ENCODE data around the gene SUCO.

SUCO gene

GRCh38 chr1:172600615-172601014 lies 67.7 kb downstream of the SUCO start:
- Histone ChIP-seq H3K23ac (ENCODE audit: low read depth, low read length, poor library complexity) (no peak overlapping the region), H2AFZ (ENCODE audit: low read length) (no peak overlapping the region)
- no CpG with 5 or more reads among the region's 1 CpG for WGBS, 2 donors (ENCODE audit: extremely low coverage in 2 of 2, insufficient read length in 2 of 2, insufficient replicate concordance in 1 of 2)

GRCh38 chr1:172601046-172601630 lies 68.2 kb downstream of the SUCO start:
- Histone ChIP-seq H4K8ac (ENCODE audit: low read depth, low read length) (no peak overlapping the region), H3K27me3 (ENCODE audit: control insufficient read depth in 3 of 3, insufficient read depth in 3 of 3, low read depth in 1 of 3, low read length in 3 of 3) (no peaks in the 10 kb centered on the region), H2AFZ (ENCODE audit: low read length) (no peak overlapping the region), H3K79me1 (ENCODE audit: low read depth, low read length) (no peaks in the 10 kb centered on the region), H3K23ac (ENCODE audit: low read depth, low read length, poor library complexity) (no peak overlapping the region), H2AK5ac (ENCODE audit: low read depth, low read length) (no peak overlapping the region), H2BK5ac (ENCODE audit: low read length) (no peak overlapping the region), H2BK15ac (ENCODE audit: low read length) (no peak overlapping the region), H3K4me1 (ENCODE audit: control insufficient read depth in 2 of 2, insufficient read depth in 1 of 2, low read depth in 1 of 2, low read length in 2 of 2) (no peaks in the 10 kb centered on the region), H3K18ac (ENCODE audit: low read length) (no peak overlapping the region), H3K9me3 (replicated peaks in 1 of 2; ENCODE audit: control insufficient read depth in 2 of 2, insufficient read depth in 1 of 2, low read depth in 1 of 2, low read length in 2 of 2) (peaks cover 0 to 22% of the 10 kb centered on the region in 2 donors), H3K9ac (ENCODE audit: low read depth, low read length, poor library complexity) (no peak overlapping the region), H3K4me3 (ENCODE audit: low read length in 2 of 2) (no peak overlapping the region), H4K91ac (ENCODE audit: low read depth, low read length, poor library complexity) (no peak overlapping the region), H3K4ac (ENCODE audit: low read length) (no peak overlapping the region), H3K27ac (replicated peaks; ENCODE audit: low read length) (no peak overlapping the region), H2BK120ac (ENCODE audit: low read depth, low read length) (no peak overlapping the region), H2BK12ac (ENCODE audit: low read length) (no peak overlapping the region), H3K14ac (ENCODE audit: low read length) (no peak overlapping the region), H3K36me3 (replicated peaks in 1 of 2; ENCODE audit: control insufficient read depth in 2 of 2, insufficient read depth in 2 of 2, low read length in 2 of 2) (peaks cover 5 to 96% of the 10 kb centered on the region in 2 donors), H3K4me2 (ENCODE audit: insufficient read depth, low read length, poor library complexity, severe bottlenecking) (no peak overlapping the region)
- DNase-seq (ENCODE audit: low spot score) = no peak
- no CpG with 5 or more reads among the region's 6 CpGs for WGBS, 2 donors (ENCODE audit: extremely low coverage in 2 of 2, insufficient read length in 2 of 2, insufficient replicate concordance in 1 of 2)

More at GRCh38 chr1:172600615-172601014, 67.7 kb downstream of the SUCO start:
- H2AK5ac ChIP-seq (ENCODE audit: low read depth, low read length) = no peak overlapping the region
- peaks cover 0 to 27% of the 10 kb centered on the region in 2 donors for H3K9me3 ChIP-seq (replicated peaks in 1 of 2; ENCODE audit: control insufficient read depth in 2 of 2, insufficient read depth in 1 of 2, low read depth in 1 of 2, low read length in 2 of 2)
- H3K14ac ChIP-seq (ENCODE audit: low read length) = no peak overlapping the region
- no peaks in the 10 kb centered on the region for H3K4me1 ChIP-seq (ENCODE audit: control insufficient read depth in 2 of 2, insufficient read depth in 1 of 2, low read depth in 1 of 2, low read length in 2 of 2)
- H4K8ac ChIP-seq (ENCODE audit: low read depth, low read length) = no peak overlapping the region
- H3K9ac ChIP-seq (ENCODE audit: low read depth, low read length, poor library complexity) = no peak overlapping the region
- H3K36me3 ChIP-seq (replicated peaks in 1 of 2; ENCODE audit: control insufficient read depth in 2 of 2, insufficient read depth in 2 of 2, low read length in 2 of 2) = peaks cover 5 to 98% of the 10 kb centered on the region in 2 donors
- H2BK12ac ChIP-seq (ENCODE audit: low read length) = no peak overlapping the region
- H3K79me1 ChIP-seq (ENCODE audit: low read depth, low read length) = no peaks in the 10 kb centered on the region
- no peak overlapping the region for H2BK15ac ChIP-seq (ENCODE audit: low read length)
- DNase-seq (ENCODE audit: low spot score) = no peak
- H3K27me3 ChIP-seq (ENCODE audit: control insufficient read depth in 3 of 3, insufficient read depth in 3 of 3, low read depth in 1 of 3, low read length in 3 of 3) = no peaks in the 10 kb centered on the region
- no peak overlapping the region for H4K91ac ChIP-seq (ENCODE audit: low read depth, low read length, poor library complexity)
- no peak overlapping the region for H3K4ac ChIP-seq (ENCODE audit: low read length)
- no peak overlapping the region for H3K4me2 ChIP-seq (ENCODE audit: insufficient read depth, low read length, poor library complexity, severe bottlenecking)
- no peak overlapping the region for H2BK120ac ChIP-seq (ENCODE audit: low read depth, low read length)
- H3K27ac ChIP-seq (replicated peaks; ENCODE audit: low read length) = no peak overlapping the region
- no peak overlapping the region for H3K4me3 ChIP-seq (ENCODE audit: low read length in 2 of 2)
- H2BK5ac ChIP-seq (ENCODE audit: low read length) = no peak overlapping the region
- no peak overlapping the region for H3K18ac ChIP-seq (ENCODE audit: low read length)

- Histone ChIP-seq H2BK5ac (ENCODE audit: low read length) (no peak overlapping the region), H3K36me3 (replicated peaks in 1 of 2; ENCODE audit: control insufficient read depth in 2 of 2, insufficient read depth in 2 of 2, low read length in 2 of 2) (peaks cover 2 to 84% of the 10 kb centered on the region in 2 donors), H4K91ac (ENCODE audit: low read depth, low read length, poor library complexity) (no peak overlapping the region), H3K4me3 (ENCODE audit: low read length in 2 of 2) (no peak overlapping the region), H3K9ac (ENCODE audit: low read depth, low read length, poor library complexity) (no peak overlapping the region), H3K18ac (ENCODE audit: low read length) (no peak overlapping the region), H3K14ac (ENCODE audit: low read length) (no peak overlapping the region), H2BK15ac (ENCODE audit: low read length) (no peak overlapping the region), H3K4me2 (ENCODE audit: insufficient read depth, low read length, poor library complexity, severe bottlenecking) (no peak overlapping the region), H3K4me1 (ENCODE audit: control insufficient read depth in 2 of 2, insufficient read depth in 1 of 2, low read depth in 1 of 2, low read length in 2 of 2) (peaks cover 0 to 1% of the 10 kb centered on the region in 2 donors), H3K9me3 (replicated peaks in 1 of 2; ENCODE audit: control insufficient read depth in 2 of 2, insufficient read depth in 1 of 2, low read depth in 1 of 2, low read length in 2 of 2) (peaks cover 0 to 10% of the 10 kb centered on the region in 2 donors), H3K79me1 (ENCODE audit: low read depth, low read length) (no peaks in the 10 kb centered on the region), H3K23ac (ENCODE audit: low read depth, low read length, poor library complexity) (no peak overlapping the region), H3K27me3 (ENCODE audit: control insufficient read depth in 3 of 3, insufficient read depth in 3 of 3, low read depth in 1 of 3, low read length in 3 of 3) (no peaks in the 10 kb centered on the region), H2BK12ac (ENCODE audit: low read length) (no peak overlapping the region), H2BK120ac (ENCODE audit: low read depth, low read length) (no peak overlapping the region), H2AFZ (ENCODE audit: low read length) (no peak overlapping the region), H3K27ac (replicated peaks; ENCODE audit: low read length) (no peak overlapping the region), H4K8ac (ENCODE audit: low read depth, low read length) (no peak overlapping the region), H2AK5ac (ENCODE audit: low read depth, low read length) (no peak overlapping the region), H3K4ac (ENCODE audit: low read length) (no peak overlapping the region)
- no peak for DNase-seq (ENCODE audit: low spot score)
These were observed 69.8 kb downstream of the SUCO start for GRCh38 chr1:172602706-172603105.

- Histone ChIP-seq H4K91ac (ENCODE audit: low read depth, low read length, poor library complexity) (no peak overlapping the region), H3K9me3 (replicated peaks in 1 of 2; ENCODE audit: control insufficient read depth in 2 of 2, insufficient read depth in 1 of 2, low read depth in 1 of 2, low read length in 2 of 2) (no peaks in the 10 kb centered on the region), H2AK5ac (ENCODE audit: low read depth, low read length) (no peak overlapping the region), H3K27ac (replicated peaks; ENCODE audit: low read length) (no peak overlapping the region), H2BK12ac (ENCODE audit: low read length) (no peak overlapping the region), H2AFZ (ENCODE audit: low read length) (no peak overlapping the region), H3K36me3 (replicated peaks in 1 of 2; ENCODE audit: control insufficient read depth in 2 of 2, insufficient read depth in 2 of 2, low read length in 2 of 2) (peaks cover 2 to 81% of the 10 kb centered on the region in 2 donors), H3K4me2 (ENCODE audit: insufficient read depth, low read length, poor library complexity, severe bottlenecking) (no peak overlapping the region), H3K9ac (ENCODE audit: low read depth, low read length, poor library complexity) (no peak overlapping the region), H3K79me1 (ENCODE audit: low read depth, low read length) (no peaks in the 10 kb centered on the region), H3K14ac (ENCODE audit: low read length) (no peak overlapping the region), H4K8ac (ENCODE audit: low read depth, low read length) (no peak overlapping the region), H3K4me3 (ENCODE audit: low read length in 2 of 2) (no peak overlapping the region), H3K27me3 (ENCODE audit: control insufficient read depth in 3 of 3, insufficient read depth in 3 of 3, low read depth in 1 of 3, low read length in 3 of 3) (no peaks in the 10 kb centered on the region), H2BK120ac (ENCODE audit: low read depth, low read length) (no peak overlapping the region), H2BK15ac (ENCODE audit: low read length) (no peak overlapping the region), H3K4me1 (ENCODE audit: control insufficient read depth in 2 of 2, insufficient read depth in 1 of 2, low read depth in 1 of 2, low read length in 2 of 2) (peaks cover 0 to 1% of the 10 kb centered on the region in 2 donors), H2BK5ac (ENCODE audit: low read length) (no peak overlapping the region), H3K18ac (ENCODE audit: low read length) (no peak overlapping the region), H3K4ac (ENCODE audit: low read length) (no peak overlapping the region), H3K23ac (ENCODE audit: low read depth, low read length, poor library complexity) (no peak overlapping the region)
- DNase-seq (ENCODE audit: low spot score) = no peak
- WGBS, 2 donors (ENCODE audit: extremely low coverage in 2 of 2, insufficient read length in 2 of 2, insufficient replicate concordance in 1 of 2) = no CpG with 5 or more reads among the region's 4 CpGs
These were observed 70.9 kb downstream of the SUCO start for GRCh38 chr1:172603816-172604215.

Data from neuronal stem cell (in vitro differentiated cells).